ENCODE measurements around the gene PHC2. TPM values are rescaled to one million over a fixed set of nuclear protein-coding genes. Genes with fewer than 3 reads are reported as not detected.

PHC2 gene
- total RNA-seq, 1 donor from 2014 or later, result 140 TPM

DNA sequence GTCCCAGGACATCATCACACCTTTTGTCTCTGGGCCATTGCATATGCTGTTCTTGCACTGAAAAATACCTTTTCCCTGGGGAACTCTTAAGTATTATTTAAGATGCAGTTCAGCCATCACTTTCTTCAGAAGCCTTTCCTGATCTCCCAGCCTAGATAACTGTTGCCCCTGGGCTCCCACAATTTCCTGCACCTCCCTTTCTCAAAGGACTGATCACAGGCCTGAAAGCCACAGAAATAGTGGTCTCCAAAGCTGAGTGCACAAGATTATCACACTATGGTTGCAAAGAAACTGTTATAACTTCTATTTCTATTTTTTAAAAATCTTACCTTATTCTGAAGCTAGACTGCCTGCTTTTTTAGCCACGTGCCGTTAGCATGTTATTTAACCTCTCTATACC is 38.8 kb upstream of the PHC2 start:
- no peak overlapping the region for H3K4me3 ChIP-seq (ENCODE audit: low read depth, low read length)
- no peak for DNase-seq (ENCODE audit: low read depth)
- TF ChIP-seq, protein P1, sequence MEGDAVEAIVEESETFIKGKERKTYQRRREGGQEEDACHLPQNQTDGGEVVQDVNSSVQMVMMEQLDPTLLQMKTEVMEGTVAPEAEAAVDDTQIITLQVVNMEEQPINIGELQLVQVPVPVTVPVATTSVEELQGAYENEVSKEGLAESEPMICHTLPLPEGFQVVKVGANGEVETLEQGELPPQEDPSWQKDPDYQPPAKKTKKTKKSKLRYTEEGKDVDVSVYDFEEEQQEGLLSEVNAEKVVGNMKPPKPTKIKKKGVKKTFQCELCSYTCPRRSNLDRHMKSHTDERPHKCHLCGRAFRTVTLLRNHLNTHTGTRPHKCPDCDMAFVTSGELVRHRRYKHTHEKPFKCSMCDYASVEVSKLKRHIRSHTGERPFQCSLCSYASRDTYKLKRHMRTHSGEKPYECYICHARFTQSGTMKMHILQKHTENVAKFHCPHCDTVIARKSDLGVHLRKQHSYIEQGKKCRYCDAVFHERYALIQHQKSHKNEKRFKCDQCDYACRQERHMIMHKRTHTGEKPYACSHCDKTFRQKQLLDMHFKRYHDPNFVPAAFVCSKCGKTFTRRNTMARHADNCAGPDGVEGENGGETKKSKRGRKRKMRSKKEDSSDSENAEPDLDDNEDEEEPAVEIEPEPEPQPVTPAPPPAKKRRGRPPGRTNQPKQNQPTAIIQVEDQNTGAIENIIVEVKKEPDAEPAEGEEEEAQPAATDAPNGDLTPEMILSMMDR (conservative IDR thresholded peaks at IDR 0.05; ENCODE audit: low read depth, low read length), result no peak

DNA sequence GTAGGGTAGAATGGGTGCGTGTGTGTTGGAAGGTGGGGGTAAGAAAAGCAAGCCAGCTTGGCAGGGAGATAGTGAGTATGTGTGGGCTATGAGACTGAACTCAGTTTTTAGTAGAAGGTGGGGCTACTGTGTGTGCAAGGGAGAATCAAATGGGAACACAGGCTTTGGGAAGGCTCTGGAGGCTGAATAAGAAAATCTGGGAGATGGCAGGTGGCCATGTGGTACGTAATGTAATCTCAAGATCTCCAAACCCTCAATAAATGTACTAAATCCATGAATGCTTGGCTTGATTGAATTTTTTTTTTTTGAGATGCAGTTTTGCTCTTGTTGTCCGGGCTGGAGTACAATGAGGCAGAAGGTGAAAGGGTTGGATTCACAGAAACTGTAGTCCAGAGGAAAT is 38.1 kb upstream of the PHC2 start:
- H3K4me3 ChIP-seq (ENCODE audit: low read depth, low read length), result no peak overlapping the region
- TF ChIP-seq, protein P1 (conservative IDR thresholded peaks at IDR 0.05; ENCODE audit: low read depth, low read length), result no peak
- DNase-seq (ENCODE audit: low read depth), result no peak

DNA sequence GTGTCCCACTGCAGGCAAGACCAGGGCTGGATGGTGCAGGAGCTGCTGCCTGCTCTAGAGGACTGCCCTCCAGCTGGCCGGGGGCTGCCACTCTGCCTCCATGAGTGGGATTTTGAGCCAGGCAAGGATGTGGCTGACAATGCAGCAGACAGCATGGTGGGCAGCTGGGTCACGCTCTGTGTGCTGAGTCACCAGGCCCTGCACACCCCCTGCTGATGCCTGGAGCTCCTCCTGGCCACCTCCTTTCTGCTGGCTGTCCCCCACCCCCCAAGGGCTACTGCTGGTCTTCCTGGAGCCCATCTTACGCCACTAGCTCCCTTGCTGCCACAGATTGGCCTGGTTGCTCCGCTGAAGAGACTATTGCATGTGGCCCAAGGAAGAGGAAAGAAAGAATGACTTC is 37.6 kb upstream of the PHC2 start:
- H3K4me3 ChIP-seq (ENCODE audit: low read depth, low read length), result no peak overlapping the region
- TF ChIP-seq, protein P1 (conservative IDR thresholded peaks at IDR 0.05; ENCODE audit: low read depth, low read length), result no peak
- DNase-seq (ENCODE audit: low read depth), result no peak

DNA sequence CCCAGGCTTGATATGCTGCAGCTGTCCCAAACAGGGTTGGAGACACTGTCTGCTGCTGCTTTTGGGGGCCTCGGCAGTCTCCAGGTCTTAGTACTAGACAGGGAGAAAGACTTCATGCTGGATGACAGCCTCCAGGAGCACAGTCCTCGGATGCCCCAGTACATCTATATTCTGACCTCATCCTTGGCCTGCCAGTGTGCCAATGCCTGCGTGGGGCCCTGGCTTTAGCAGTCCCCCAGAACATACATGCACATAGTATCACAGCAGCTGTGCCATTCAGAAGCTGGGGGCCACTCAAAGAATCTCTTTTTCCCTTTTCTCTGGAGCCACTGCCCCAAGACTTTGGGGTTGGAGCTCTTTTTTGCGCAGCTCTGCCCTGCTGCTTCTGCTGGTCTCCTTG is 37.1 kb upstream of the PHC2 start:
- TF ChIP-seq, protein P1 (conservative IDR thresholded peaks at IDR 0.05; ENCODE audit: low read depth, low read length), result no peak
- H3K4me3 ChIP-seq (ENCODE audit: low read depth, low read length), result no peak overlapping the region
- DNase-seq (ENCODE audit: low read depth), result no peak

DNA sequence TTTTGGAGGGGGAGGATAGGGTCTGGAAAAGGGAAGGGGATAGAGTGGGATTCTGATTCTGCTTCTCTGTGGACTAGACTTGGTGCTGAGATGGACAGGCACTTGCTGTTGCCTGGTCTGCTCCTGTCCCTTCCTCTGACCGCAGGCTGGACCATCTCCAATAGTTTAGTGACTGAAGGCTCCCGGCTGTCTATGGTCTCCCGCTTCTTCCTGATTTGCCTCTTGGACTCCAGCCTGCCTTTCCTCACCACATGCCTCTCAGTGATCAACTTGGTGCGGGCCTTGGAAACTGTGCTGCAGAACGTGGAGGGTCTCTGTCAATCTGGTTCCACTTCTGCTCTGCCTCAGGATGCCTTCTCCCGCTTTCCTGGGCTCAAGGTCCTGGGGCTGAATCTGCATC is 35.3 kb upstream of the PHC2 start:
- TF ChIP-seq, protein P1 (conservative IDR thresholded peaks at IDR 0.05; ENCODE audit: low read depth, low read length), result no peak
- DNase-seq (ENCODE audit: low read depth), result no peak
- H3K4me3 ChIP-seq (ENCODE audit: low read depth, low read length), result no peak overlapping the region

DNA sequence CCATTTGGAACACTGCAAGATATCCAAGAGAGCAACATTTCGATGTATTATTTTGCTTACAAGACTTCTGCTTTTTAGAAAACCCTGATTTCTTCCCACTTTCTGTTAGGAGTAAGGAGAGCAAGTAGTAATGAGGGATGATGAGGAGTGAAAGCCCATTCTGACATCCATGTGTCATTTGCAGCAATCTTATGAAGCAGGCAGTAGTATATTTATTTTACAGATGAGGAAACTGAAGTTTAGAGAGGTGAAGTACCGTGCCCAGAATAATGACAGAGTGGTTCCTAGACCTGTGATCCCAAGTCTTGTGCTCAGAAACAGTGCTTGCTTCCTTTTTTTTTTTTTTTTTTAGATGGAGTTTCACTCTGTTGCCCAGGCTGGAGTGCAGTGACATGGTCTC is 34.4 kb upstream of the PHC2 start:
- no peak for DNase-seq (ENCODE audit: low read depth)
- TF ChIP-seq, protein P1 (conservative IDR thresholded peaks at IDR 0.05; ENCODE audit: low read depth, low read length), result no peak
- H3K4me3 ChIP-seq (ENCODE audit: low read depth, low read length), result no peak overlapping the region

DNA sequence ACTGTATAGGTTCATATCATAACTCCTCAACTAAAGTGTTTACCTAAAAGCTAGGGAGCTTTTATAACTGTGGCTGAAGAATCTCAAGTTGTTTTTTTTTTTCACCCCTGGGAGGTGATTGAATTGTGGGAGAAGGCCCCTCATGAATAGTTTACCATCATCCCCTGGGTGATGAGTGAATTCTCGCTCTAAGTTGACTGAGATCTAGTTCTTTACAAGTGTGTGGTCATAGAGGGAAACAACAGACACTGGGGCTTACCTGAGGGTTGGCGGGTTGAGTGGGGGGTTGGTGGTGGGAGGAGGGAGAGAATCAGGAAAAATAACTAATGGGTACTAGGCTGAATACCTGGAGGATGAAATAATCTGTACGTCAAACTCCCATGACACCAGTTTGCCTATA is 33.7 kb upstream of the PHC2 start:
- no peak for DNase-seq (ENCODE audit: low read depth)
- H3K4me3 ChIP-seq (ENCODE audit: low read depth, low read length), result no peak overlapping the region
- TF ChIP-seq, protein P1 (conservative IDR thresholded peaks at IDR 0.05; ENCODE audit: low read depth, low read length), result no peak

Data from epithelial cell of proximal tubule (primary cell).